Neural crest cell (in vitro differentiated cells): ENCODE results near the gene IFT43. TPM values are rescaled to one million over a fixed set of nuclear protein-coding genes. Genes with fewer than 3 reads are reported as not detected.

Experiments
- DNase-seq: peaks from one replicate; pipeline ENCODE4 v3.0.0; 2021; ENCODE audit warnings: low read depth, mixed read lengths, low spot score
- H3K27ac Mint-ChIP-seq: one replicate; pipeline ENCODE4 v1.8.0; 2021; ENCODE audit warnings: mild to moderate bottlenecking, mixed read lengths; ENCODE audit not compliant: unreplicated experiment
- H3K27me3 Mint-ChIP-seq: 2 replicates; pipeline ENCODE4 v1.8.0; 2021; ENCODE audit warnings: low read depth, mild to moderate bottlenecking, mixed read lengths
- H3K36me3 Mint-ChIP-seq: 2 replicates; pipeline ENCODE4 v1.8.0; 2021; ENCODE audit warnings: low read depth, mild to moderate bottlenecking, mixed read lengths
- H3K4me1 Mint-ChIP-seq: 2 replicates; pipeline ENCODE4 v1.8.0; 2021; ENCODE audit warnings: mixed read lengths
- H3K4me3 Mint-ChIP-seq: one replicate; pipeline ENCODE4 v1.8.0; 2021; ENCODE audit warnings: mild to moderate bottlenecking, mixed read lengths
- H3K9me3 Mint-ChIP-seq: 2 replicates; pipeline ENCODE4 v1.8.0; 2021; ENCODE audit warnings: mixed read lengths
- total RNA-seq: library from RNA; stranded (reverse); gene quantifications from 2 replicates; pipeline ENCODE4 v1.2.1, GENCODE V29; 2021
- TF ChIP-seq, protein P1 (sequence below): fragments of 200-600 bp; sonication (generic); conservative IDR thresholded peaks from 2 replicates; pipeline ENCODE4 v1.5.0; 2021; ENCODE audit warnings: antibody characterized with exemption, mild to moderate bottlenecking

IFT43 gene
- total RNA-seq, 1 donor from 2014 or later: 34.1 TPM

DNA sequence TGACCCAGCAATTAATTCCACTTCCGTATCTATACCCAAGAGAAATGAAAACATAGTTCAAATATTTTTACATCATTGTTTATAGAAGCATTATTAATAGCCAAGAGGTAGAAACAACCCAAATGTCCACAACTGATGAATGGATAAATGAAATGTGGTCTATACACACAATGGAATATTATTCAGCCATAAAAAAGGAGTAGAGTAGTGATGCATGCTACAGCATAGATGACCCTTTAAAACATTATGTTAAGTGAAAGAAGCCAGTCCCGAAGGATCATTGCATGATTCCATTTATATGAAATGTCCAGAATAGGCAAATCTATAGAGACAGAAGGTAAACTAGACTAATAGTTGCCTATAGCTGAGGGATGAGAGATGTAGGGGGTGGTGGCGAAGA lies 33.1 kb upstream of the IFT43 start:
- Mint-ChIP-seq H3K4me3 (no peak overlapping the region), H3K9me3 (no peaks in the 10 kb centered on the region), H3K4me1 (no peaks in the 10 kb centered on the region), H3K36me3 (peaks cover 12% of the 10 kb centered on the region), H3K27ac (no peak overlapping the region), H3K27me3 (no peaks in the 10 kb centered on the region)
- TF ChIP-seq, protein P1, sequence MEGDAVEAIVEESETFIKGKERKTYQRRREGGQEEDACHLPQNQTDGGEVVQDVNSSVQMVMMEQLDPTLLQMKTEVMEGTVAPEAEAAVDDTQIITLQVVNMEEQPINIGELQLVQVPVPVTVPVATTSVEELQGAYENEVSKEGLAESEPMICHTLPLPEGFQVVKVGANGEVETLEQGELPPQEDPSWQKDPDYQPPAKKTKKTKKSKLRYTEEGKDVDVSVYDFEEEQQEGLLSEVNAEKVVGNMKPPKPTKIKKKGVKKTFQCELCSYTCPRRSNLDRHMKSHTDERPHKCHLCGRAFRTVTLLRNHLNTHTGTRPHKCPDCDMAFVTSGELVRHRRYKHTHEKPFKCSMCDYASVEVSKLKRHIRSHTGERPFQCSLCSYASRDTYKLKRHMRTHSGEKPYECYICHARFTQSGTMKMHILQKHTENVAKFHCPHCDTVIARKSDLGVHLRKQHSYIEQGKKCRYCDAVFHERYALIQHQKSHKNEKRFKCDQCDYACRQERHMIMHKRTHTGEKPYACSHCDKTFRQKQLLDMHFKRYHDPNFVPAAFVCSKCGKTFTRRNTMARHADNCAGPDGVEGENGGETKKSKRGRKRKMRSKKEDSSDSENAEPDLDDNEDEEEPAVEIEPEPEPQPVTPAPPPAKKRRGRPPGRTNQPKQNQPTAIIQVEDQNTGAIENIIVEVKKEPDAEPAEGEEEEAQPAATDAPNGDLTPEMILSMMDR: no peak
- DNase-seq: no peak

DNA sequence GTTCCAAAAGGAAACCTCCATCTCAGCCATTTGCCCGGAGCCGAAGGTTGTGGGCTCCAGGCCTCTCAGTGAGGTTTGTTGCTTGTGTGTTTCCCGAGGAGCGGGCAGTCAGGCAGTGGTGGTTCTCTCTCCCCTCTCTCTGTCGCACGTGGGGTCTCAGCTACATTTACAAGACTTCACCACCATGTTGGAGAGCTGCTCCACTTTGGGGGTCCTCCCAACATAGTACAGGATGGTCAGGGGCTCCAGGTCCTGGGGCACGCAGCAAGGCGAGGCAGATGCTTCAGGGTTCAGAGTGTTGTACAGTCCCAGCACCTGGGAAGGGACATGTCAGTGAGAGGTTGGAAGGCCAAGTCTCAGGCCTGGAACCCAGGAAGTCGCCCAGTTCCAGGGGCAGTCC lies 26.5 kb upstream of the IFT43 start:
- TF ChIP-seq, protein P1: no peak
- Mint-ChIP-seq H3K4me3 (no peak overlapping the region), H3K4me1 (peaks cover 5% of the 10 kb centered on the region), H3K27me3 (no peaks in the 10 kb centered on the region), H3K36me3 (peaks cover 10% of the 10 kb centered on the region), H3K9me3 (no peaks in the 10 kb centered on the region), H3K27ac (no peak overlapping the region)
- DNase-seq: no peak

DNA sequence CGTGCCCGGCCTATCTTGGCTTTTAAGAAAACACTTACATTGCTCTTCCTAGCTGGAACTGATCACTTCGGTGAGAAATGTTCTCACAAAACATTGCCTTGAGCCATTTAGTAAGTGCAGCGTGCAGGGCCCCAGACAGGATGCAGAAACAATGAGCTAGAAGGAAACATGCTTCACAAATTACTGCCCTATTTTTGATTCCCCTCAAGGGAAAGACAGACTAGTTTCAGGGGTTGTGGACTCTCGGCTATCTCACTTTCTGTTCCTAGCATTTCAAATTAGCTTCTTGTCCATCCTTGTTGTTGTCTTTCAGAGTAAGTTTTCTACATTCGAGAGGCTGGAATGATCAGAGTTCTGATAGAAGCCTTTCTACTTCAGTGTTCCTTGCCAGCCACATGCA lies 25.3 kb upstream of the IFT43 start:
- no peaks in the 10 kb centered on the region for H3K9me3 Mint-ChIP-seq
- no peak for DNase-seq
- H3K36me3 Mint-ChIP-seq: peaks cover 10% of the 10 kb centered on the region

DNA sequence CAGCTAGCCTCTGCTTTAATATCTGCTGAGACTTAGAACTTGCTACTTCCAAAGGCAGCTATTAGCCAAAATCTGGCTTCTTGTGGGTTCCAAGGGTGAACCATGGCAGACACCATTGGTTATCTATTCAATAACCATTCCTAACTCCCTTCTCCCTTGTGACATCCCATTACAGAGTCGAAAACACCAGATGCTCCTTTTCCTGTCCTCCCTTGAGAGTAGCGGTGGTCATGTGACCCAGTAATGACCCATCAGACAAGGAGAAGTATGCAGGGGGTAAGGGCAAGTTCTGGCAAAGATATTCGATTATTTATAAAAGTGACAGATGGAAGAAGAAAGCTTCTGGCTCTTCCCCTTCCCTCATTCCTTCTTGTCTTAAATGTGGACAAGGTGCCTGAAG lies 23.9 kb upstream of the IFT43 start:
- TF ChIP-seq, protein P1: no peak
- H3K9me3 Mint-ChIP-seq: no peaks in the 10 kb centered on the region
- peaks cover 5% of the 10 kb centered on the region for H3K4me1 Mint-ChIP-seq
- peaks cover 16% of the 10 kb centered on the region for H3K36me3 Mint-ChIP-seq
- no peak for DNase-seq
- H3K27me3 Mint-ChIP-seq: no peaks in the 10 kb centered on the region
- H3K27ac Mint-ChIP-seq: no peak overlapping the region
- no peak overlapping the region for H3K4me3 Mint-ChIP-seq

More for the DNA sequence above, 25.3 kb upstream of the IFT43 start:
- Mint-ChIP-seq H3K27ac (no peak overlapping the region), H3K4me3 (no peak overlapping the region), H3K4me1 (peaks cover 5% of the 10 kb centered on the region), H3K27me3 (no peaks in the 10 kb centered on the region)
- TF ChIP-seq, protein P1: no peak

DNA sequence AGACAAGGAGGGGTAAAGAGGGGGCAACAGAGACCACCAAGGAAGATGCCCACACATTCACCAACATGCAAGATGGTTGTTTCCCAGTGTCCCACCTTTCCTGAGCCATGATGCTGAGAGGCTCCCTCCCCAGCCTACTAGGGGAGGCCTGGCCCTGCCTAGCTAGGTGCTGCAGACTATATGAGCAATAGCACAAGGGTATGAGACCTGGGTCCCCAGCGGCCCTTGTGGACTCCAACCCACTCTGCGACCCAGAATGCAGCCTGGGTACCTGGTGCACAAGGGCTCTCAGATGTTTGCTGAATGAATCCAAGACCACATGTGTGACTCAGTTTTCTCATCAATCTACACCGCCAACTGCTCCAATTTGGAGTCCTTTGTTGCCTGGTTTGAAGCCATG lies 17.7 kb upstream of the IFT43 start:
- H3K27me3 Mint-ChIP-seq: no peaks in the 10 kb centered on the region
- no peak for DNase-seq
- H3K36me3 Mint-ChIP-seq: peaks cover 7% of the 10 kb centered on the region
- H3K4me1 Mint-ChIP-seq: peaks cover 1% of the 10 kb centered on the region
- no peak overlapping the region for H3K27ac Mint-ChIP-seq
- TF ChIP-seq, protein P1: no peak
- H3K9me3 Mint-ChIP-seq: no peaks in the 10 kb centered on the region
- H3K4me3 Mint-ChIP-seq: no peak overlapping the region

DNA sequence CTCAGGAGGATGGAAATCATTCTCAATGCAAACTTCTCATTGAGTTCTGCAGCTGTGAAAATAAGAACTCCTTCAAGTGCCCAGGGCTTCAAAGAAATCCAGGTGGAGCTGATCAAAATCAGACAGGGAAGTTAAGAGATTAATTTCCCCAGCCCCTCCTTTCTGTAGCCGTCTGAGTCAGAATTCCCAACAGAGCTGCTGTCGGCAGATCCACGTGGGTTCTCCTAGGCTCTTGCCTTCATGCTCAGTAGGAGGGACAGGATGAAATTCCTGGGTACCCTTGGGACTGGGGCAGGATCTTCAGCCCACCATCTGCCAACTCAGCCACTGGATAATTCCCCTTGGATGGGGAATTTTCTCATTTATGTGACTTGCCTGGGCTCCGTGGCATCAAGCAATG lies 17.1 kb upstream of the IFT43 start:
- no peaks in the 10 kb centered on the region for H3K27me3 Mint-ChIP-seq
- no peak overlapping the region for H3K4me3 Mint-ChIP-seq
- no peak overlapping the region for H3K27ac Mint-ChIP-seq
- H3K9me3 Mint-ChIP-seq: no peaks in the 10 kb centered on the region
- TF ChIP-seq, protein P1: no peak
- DNase-seq: no peak
- peaks cover 7% of the 10 kb centered on the region for H3K36me3 Mint-ChIP-seq
- H3K4me1 Mint-ChIP-seq: peaks cover 6% of the 10 kb centered on the region
